A673 (cell line): ENCODE data around the gene PAX5. TPM values are rescaled to one million over a fixed set of nuclear protein-coding genes. Genes with fewer than 3 reads are reported as not detected.

ENCODE experiments used
- BruUV-seq: library from RNA; stranded (reverse); fragments of 400-500 nt; replicated peaks from 2 replicates; lab custom pipeline; 2021; lab: Mats Ljungman, UMichigan
- CTCF ChIA-PET: fragments of 300-600 bp; sonication (Branson Sonifier 250); formaldehyde crosslinking; loops from one replicate; lab custom pipeline; 2022; ENCODE audit warnings: antibody characterized with exemption; lab: Charles Lee
- POLR2A ChIA-PET: fragments of 300-600 bp; sonication (Branson Sonifier 250); formaldehyde crosslinking; loops from one replicate; lab custom pipeline; 2022; ENCODE audit warnings: antibody characterized with exemption; ENCODE audit not compliant: low non-redundant PET; lab: Charles Lee
- DNase-seq: peaks from one replicate; pipeline ENCODE4 v3.0.0-alpha.2; 2015; ENCODE audit warnings: low spot score
- H3K27ac ChIP-seq: fragments of 200-600 bp; sonication (generic); 2 replicates; pipeline ENCODE4 v1.5.1; 2016; ENCODE audit warnings: mixed run types, low read depth, mild to moderate bottlenecking, mixed read lengths, antibody characterized with exemption, low read length; ENCODE audit not compliant: poor library complexity, severe bottlenecking
- H3K27me3 ChIP-seq: fragments of 200-600 bp; sonication (generic); replicated peaks from 2 replicates; pipeline ENCODE4 v1.6.1; 2017; ENCODE audit warnings: mixed run types, low read depth, mild to moderate bottlenecking, mixed read lengths, antibody characterized with exemption, low read length; ENCODE audit not compliant: insufficient read depth, poor library complexity
- H3K36me3 ChIP-seq: fragments of 200-600 bp; sonication (generic); 2 replicates; pipeline ENCODE4 v1.6.1; 2016; ENCODE audit warnings: mixed run types, mild to moderate bottlenecking, mixed read lengths, antibody characterized with exemption, low read length; ENCODE audit not compliant: insufficient read depth, poor library complexity, severe bottlenecking
- H3K4me1 ChIP-seq: fragments of 200-600 bp; sonication (generic); 2 replicates; pipeline ENCODE4 v1.6.1; 2017; ENCODE audit warnings: mixed run types, mild to moderate bottlenecking, mixed read lengths, antibody characterized with exemption, low read length; ENCODE audit not compliant: insufficient read depth, poor library complexity, severe bottlenecking
- H3K4me3 ChIP-seq: fragments of 200-600 bp; sonication (generic); 2 replicates; pipeline ENCODE4 v1.5.1; 2016; ENCODE audit warnings: low read depth, mixed run types, mild to moderate bottlenecking, mixed read lengths, low read length; ENCODE audit not compliant: poor library complexity, severe bottlenecking
- H3K9me3 ChIP-seq: fragments of 200-600 bp; sonication (generic); 2 replicates; pipeline ENCODE4 v1.6.1; 2016; ENCODE audit warnings: mixed run types, low read depth, mild to moderate bottlenecking, mixed read lengths, antibody characterized with exemption, low read length; ENCODE audit not compliant: poor library complexity, severe bottlenecking
- CTCF ChIP-seq: fragments of 300-800, 200-600 bp; sonication (generic); conservative IDR thresholded peaks from 2 replicates; pipeline ENCODE4 v1.5.1; 2017; ENCODE audit warnings: low read depth, mild to moderate bottlenecking, antibody characterized with exemption, low read length, moderate library complexity, mixed read lengths
- EZH2 ChIP-seq: fragments of 200-600 bp; sonication (generic); IDR thresholded peaks from 2 replicates; pipeline ENCODE4 v1.6.1; 2017; ENCODE audit warnings: borderline replicate concordance, low read depth, mild to moderate bottlenecking, mixed read lengths, antibody characterized with exemption, low read length; ENCODE audit not compliant: poor library complexity, severe bottlenecking
- intact Hi-C: fragments of 100-400 bp; cut with micrococcal nuclease; formaldehyde crosslinking; loops from one replicate; pipeline ENCODE4 v1.10.0; 2022; ENCODE audit not compliant: unreplicated experiment
- total RNA-seq: library from RNA; stranded (reverse); gene quantifications from 2 replicates; pipeline ENCODE4 v1.2.3, GENCODE V29; 2021

PAX5 gene
- total RNA-seq, 1 experiment from 2014 or later = 5.5 TPM

DNA sequence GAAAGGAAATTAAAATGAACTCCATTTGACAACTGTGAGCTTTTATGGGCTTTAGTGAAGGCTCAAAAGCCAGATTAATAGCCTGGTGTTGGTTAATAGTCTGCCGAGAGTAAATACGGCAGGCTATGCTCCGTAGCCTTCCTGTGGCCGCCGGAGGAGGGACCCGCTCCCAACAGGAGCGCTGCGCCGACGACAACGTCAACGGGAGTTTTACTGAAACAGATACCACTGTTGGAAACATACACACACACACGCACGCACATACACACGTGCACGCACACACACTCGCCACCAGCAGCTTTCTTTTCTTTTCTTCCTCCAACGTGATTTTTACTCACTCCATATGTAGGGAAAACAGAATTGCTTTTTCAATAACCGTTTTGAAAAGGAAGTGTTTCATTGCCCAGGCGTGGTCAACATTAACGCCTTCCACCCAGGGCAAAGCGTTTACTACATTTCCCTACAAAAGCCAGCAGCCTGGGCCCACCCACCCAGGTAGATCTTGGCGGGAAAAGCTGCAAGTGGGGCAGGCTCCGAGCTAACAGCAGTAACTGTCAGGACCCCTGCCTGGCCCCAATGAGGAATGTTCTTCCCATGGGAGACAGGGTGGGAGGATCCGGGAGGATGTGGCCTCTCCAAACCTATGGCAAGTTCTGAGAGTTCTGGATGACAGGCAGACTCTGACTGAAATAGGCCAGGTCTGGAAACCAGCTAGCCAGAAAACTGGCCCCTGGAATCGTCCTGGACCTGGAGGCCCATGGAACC, 72.3 kb downstream of the PAX5 start:
- ChIA-PET POLR2A (no interaction called here), CTCF (no interaction called here)
- H3K36me3 ChIP-seq = no peaks in the 10 kb centered on the region
- no peak for TF ChIP-seq EZH2
- no peak for TF ChIP-seq CTCF
- no peaks in the 10 kb centered on the region for H3K27me3 ChIP-seq
- no peak overlapping the region for H3K4me3 ChIP-seq
- H3K9me3 ChIP-seq = no peaks in the 10 kb centered on the region
- intact Hi-C loops = no loop called here
- H3K4me1 ChIP-seq = no peaks in the 10 kb centered on the region
- BruUV-seq = no TSS peak
- no peak for DNase-seq
- no peak overlapping the region for H3K27ac ChIP-seq

DNA sequence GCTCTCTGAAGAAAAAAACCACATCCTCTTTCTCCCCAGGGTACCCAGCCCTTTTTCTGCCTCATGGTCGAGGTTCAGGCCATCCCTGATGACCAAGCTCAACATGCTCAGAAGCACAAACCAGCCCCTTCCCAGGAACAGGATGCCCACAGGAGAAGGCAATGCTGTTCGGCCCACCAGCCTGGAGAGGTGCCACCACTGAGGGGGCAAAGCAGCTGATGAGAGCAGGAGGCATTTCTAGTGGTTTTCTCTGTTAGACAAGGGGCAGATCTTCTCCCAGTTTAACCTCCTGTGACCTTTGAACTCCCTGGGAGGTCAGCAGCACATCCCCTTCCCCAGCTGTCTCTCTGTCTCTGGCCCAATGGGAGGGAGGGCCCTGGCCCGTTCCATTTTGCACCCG, 73.0 kb downstream of the PAX5 start:
- H3K4me1 ChIP-seq = no peaks in the 10 kb centered on the region
- H3K36me3 ChIP-seq = no peaks in the 10 kb centered on the region
- intact Hi-C loops = no loop called here
- CTCF ChIA-PET = no interaction called here
- POLR2A ChIA-PET = interaction anchor here (0.6 kb wide), 1 partner anchor 10 kb away, joined by 4 read pairs; no protein-coding TSS in a partner anchor
- no peak for DNase-seq
- no peak for TF ChIP-seq EZH2
- no peak for TF ChIP-seq CTCF
- no peak overlapping the region for H3K4me3 ChIP-seq
- BruUV-seq = no TSS peak
- H3K27ac ChIP-seq = no peak overlapping the region
- no peaks in the 10 kb centered on the region for H3K27me3 ChIP-seq
- no peaks in the 10 kb centered on the region for H3K9me3 ChIP-seq

DNA sequence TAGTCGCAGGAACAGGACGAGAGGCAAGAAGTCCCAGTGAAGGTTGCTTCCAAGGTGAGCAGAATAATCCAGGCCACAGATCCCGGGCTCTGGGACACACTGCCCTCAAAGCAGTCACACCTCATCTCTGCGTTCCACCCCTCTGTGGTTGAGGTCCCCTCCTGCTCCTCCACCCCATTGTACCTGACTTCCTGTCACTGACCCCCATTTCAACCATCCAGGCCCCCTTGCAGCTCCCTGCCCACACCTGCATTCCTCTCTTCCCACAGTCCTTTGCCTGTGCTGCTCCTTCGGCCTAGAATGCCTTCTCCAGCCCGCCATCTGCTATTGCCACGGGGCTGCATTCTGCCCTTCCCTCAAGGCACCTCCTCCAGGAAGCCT, 73.5 kb downstream of the PAX5 start:
- BruUV-seq = no TSS peak

More for the DNA sequence above, 73.5 kb downstream of the PAX5 start:
- CTCF ChIA-PET = no interaction called here
- no peaks in the 10 kb centered on the region for H3K36me3 ChIP-seq
- POLR2A ChIA-PET = interaction anchor here (0.6 kb wide), 1 partner anchor 11 kb away, joined by 4 read pairs; no protein-coding TSS in a partner anchor
- no peak overlapping the region for H3K27ac ChIP-seq
- no peaks in the 10 kb centered on the region for H3K27me3 ChIP-seq
- H3K4me3 ChIP-seq = no peak overlapping the region
- DNase-seq = no peak
- intact Hi-C loops = no loop called here
- no peaks in the 10 kb centered on the region for H3K9me3 ChIP-seq
- no peaks in the 10 kb centered on the region for H3K4me1 ChIP-seq
- TF ChIP-seq EZH2 (no peak), CTCF (no peak)
